ENCODE data around the gene NRXN3.
A peak's percentile ranks its signal among the peaks of the same experiment; 100 is the strongest.

Gene NRXN3

GRCh38 chr14:78170203-78170602 lies at the start of gene NRXN3:
NRXN3 (plus strand) TSS chr14:78170373; CDS start chr14:78243094, 72,721 bp downstream.
- DNase-seq (ENCODE audit: low read depth, low spot score), result peak; percentile 36

DNA sequence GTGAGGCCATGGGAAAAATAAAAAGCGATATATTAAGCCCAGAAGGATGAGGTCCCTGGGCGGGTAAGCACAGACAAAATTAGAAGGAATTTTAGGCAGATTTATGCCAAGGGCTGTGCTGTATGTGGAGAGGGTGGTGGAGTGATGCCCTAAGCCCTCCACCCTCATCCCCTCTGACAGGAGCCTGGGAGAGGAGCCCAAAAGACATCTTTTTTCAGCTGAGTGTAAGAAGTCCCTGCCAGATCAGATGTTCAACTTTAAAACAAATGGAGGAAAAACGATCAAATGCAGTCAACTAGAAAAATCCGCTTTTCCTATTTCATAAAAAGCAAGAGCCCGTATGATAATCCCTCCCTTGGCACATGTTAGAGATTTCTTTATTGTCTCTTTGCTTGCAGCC lies 47.7 kb upstream of the NRXN3 start:
- DNase-seq (ENCODE audit: low read depth, low spot score), result no peak

DNA sequence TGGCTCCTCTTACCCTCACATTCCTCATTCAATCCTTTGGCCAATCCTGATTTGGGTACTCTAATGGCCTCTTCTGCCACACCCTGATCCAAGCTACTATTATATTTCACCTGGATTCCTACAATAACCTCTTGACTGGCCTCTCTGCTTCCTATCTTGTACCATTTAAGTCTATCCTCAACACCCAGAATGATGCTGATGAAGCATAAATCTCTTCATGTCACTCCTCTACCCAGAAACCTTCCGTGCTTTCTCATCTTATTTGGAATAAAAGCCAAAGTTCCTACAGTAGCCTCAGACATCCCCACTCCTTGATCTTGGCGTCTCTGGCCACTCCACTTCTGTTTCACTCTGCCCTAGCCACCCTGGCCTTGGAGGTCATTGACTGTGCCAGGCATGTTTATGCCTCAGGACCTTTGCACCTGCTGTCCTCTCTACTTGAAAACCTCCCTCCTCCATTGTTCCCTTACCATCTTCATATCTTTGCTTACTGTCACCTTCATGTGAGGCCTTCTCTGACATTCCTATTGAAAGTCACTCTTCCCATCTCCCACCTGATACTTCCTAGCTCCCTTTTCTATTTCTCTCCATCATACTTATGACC lies 46.4 kb upstream of the NRXN3 start:
- DNase-seq (ENCODE audit: low read depth, low spot score), result no peak

- no peak for DNase-seq (ENCODE audit: low read depth, low spot score)
Observed at GRCh38 chr14:78127961-78128360, 42.2 kb upstream of the NRXN3 start.

DNA sequence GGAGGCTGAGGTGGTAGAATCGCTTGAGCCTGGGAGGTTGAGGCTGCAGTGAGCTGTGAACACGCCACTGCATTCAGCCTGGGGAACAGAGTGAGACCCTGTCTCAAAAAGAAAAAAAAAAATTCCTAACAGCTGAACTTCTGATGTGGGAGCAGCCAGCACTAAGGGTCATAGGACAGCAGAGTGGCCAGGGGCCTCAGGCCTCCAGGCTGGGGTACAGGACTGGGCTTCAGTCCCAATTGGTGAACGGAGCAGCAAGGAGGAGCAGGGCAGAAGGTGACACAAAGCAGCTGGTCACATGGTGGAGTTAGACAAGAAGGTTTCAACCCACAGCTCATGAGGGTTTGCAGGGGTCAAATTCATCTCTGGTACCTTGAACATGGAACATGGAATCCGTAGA lies 40.8 kb upstream of the NRXN3 start:
- DNase-seq (ENCODE audit: low read depth, low spot score), result no peak

DNA sequence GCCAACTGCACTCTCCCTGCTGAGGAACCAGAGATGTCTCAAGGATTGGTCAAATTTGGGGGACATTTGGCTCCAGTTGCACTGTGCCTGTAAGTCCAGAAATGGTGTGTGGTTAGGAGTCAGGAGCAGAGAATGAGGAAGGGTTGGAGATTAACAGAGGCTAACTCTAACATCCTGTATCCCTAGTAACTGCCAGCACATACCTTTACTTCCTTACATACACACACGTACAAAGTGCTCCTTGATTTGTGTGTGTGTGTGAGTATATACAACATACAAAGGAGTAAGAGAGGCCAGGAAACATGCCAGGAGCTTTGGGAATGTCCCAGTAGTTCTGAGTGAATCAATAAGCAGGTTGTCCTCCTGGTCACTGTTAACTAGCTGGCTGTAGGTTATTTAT lies 39.8 kb upstream of the NRXN3 start:
- DNase-seq (ENCODE audit: low read depth, low spot score), result no peak

DNA sequence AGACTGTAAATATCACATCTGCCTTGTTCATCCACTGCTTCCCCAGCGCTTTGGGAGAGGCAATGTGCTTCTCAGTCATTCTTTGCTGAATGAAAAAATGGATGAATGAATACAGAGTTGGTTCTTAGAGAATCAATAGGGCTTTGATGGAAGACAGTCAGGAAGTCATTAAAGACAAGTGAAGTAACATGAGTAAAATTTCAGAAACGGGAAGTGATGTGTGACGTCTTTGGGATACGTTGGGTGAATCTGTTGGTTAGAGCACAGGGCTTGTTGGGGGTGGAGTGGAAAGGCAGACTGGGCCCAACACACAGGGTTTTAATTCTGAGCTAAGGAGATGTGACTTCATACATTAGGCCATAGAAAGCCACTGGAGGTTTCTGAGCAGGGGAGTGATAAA lies 39.0 kb upstream of the NRXN3 start:
- no peak for DNase-seq (ENCODE audit: low read depth, low spot score)

GRCh38 chr14:78131616-78132015 lies 38.6 kb upstream of the NRXN3 start:
- no peak for DNase-seq (ENCODE audit: low read depth, low spot score)

DNA sequence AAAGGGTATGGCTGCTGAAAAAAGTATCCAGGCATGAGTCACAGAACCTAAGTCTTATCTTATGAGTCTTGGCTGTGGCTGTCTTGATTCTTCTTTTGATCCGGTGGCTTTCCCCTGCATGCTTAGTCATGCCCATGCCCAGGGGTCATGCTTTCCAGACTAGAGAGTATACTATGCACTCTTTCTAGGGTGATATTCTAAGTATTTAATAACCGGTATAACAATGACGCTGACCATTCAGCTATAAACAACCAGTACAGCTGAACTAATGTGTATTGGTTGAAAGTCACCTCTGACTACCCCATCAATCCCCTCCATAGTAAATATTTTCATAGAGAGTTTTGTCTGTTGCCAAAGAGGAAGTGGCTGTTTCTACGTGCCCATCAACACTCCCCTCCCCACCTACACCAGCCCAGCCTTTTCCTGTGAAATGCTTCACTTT lies 34.7 kb upstream of the NRXN3 start:
- DNase-seq (ENCODE audit: low read depth, low spot score), result peak; percentile 34

DNA sequence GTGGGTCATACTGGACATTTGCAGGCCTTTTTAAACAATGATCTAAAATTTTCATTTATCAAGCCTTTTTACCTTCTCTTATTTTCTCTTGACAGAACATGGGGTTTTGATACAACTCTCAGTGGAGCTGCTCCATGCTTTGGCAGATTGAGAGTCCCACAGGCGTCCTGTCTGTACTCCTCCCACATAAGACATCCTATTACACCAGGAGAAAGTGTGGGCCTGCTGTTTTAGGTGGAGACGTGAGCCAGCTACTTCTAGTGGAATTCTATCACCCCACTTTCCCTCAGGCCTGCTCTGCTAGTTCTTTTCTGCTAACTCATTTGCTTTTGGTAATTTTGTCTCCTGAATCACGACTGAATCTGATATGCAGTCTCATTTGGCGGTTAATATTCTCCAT lies 33.5 kb upstream of the NRXN3 start:
- DNase-seq (ENCODE audit: low read depth, low spot score), result no peak

GRCh38 chr14:78141590-78141989 lies 28.6 kb upstream of the NRXN3 start:
- no peak for DNase-seq (ENCODE audit: low read depth, low spot score)

- DNase-seq (ENCODE audit: low read depth, low spot score), result no peak
Observed at GRCh38 chr14:78142998-78143397, 27.2 kb upstream of the NRXN3 start.

DNA sequence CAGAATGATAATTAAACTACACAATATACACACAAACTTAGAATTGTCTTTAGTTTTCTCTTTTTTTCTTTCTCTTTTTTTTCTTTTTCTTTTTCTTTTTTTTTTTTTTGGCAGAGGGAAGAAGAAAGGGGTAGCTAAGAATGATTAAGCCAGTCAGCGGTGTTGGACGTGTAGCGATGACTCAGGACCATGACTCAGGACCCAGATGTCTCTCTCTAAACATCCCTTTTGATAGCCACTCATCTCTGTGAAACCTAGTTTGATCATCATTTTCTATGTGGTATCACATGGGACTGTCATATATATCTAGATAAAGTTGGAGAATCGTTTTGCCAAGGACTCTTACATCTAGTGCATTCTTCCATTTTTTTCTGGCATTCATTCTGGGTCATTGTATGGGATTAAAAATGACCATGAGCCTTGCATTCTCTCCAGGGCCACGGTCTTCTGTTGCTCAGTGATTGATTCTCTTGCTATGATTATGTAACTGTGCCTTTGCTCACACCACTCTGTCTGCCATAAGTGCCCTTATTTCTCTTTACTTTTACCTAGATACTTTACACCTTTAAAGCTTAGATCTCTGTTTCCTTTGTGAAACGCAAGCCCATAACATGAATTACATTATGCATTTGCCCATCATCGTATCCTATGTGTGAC lies 26.6 kb upstream of the NRXN3 start:
- DNase-seq (ENCODE audit: low read depth, low spot score), result peak; percentile 11

- DNase-seq (ENCODE audit: low read depth, low spot score), result no peak
Observed at GRCh38 chr14:78152201-78153063, 17.7 kb upstream of the NRXN3 start.

- DNase-seq (ENCODE audit: low read depth, low spot score), result peak; percentile 24
Observed at GRCh38 chr14:78153064-78153341, 17.2 kb upstream of the NRXN3 start.

- no peak for DNase-seq (ENCODE audit: low read depth, low spot score)
Observed at GRCh38 chr14:78154827-78155226, 15.3 kb upstream of the NRXN3 start.

- no peak for DNase-seq (ENCODE audit: low read depth, low spot score)
Observed at GRCh38 chr14:78156196-78156595, 14.0 kb upstream of the NRXN3 start.

DNA sequence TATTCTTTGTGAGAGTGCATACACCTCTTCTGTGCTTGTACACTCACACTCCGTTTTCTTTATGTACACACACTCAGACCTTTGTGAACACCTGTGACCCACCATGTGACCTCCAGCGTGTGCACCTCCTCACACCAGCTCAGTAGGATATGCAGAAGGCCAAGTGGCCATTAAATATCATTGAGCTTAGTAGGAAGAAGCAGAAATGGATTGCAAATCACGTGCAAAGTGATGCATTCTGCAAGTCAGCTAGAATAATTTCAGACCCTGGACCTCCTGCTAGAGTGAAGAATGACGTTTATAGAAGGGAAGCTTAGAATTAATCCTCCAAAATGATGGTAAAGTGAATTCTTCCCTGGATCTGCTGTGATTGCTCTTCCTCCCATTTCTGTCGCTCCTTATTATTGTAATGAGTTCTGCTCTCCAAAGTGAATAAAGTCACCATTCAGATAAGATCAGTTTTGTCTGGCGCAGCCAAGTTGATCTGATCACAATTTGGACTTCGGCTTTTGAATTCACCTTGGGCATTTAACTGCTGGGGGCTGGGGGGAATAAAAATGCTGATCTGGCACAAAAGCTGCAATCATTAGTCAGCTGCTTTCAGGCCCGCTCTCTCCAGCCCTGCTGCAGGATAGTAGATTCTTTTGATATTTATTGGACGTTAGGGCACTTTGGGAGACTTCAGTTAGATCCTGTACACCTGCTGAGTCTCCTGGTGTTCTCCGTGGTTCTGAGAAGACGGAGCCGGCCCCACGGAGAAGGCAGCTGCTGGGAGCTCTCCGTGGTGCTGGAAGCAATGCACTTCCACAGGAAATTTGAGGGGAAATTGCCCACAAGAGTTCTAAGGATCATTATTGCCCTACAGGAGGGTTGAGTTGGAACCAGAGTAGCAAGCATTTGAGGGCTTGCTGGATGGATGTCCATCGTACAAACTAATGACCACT lies 12.4 kb upstream of the NRXN3 start:
- peak; percentile 79 for DNase-seq (ENCODE audit: low read depth, low spot score)

DNA sequence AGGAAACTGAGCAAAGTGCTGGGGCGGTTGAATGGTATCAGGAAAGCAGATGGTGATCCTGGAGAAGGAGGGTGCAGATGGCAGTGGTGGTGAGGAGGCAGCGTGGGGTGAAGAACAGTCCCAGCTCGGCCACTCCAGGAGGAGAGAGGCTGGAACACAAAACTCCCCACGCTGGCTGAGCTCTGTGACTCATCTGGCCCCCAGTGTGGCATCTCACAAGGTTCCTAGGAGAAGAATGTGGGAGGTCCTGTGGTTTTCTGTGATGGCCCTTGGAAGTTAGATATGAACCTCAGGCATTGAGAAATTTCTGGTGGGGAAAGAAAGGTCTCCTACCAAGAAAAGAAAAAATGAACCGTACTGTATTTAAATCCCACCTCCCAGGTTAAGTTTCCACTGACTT lies 8.0 kb upstream of the NRXN3 start:
- DNase-seq (ENCODE audit: low read depth, low spot score), result peak; percentile 51

- DNase-seq (ENCODE audit: low read depth, low spot score), result peak; percentile 7
Observed at GRCh38 chr14:78164226-78164853, 5.8 kb upstream of the NRXN3 start.

DNA sequence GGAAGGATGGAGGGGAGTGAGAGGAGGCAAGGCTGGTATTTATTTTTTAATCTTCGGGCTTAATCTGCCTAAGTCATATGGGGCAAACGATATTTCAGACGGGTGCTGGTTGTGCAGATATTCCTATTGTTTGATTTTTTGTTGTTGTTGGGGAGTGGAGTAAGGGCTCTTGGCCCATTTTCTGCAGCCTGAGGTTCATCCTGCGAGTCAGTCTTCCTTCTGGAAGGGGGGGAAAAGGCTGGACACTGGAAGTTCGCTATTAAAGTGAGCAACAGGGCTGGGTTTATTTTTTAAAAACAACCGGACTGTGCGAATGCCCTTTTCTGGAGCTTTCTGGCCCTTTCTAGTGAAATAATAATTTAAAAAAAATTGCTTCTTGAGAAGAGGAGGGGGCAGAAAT lies 2.3 kb downstream of the NRXN3 start:
- no peak for DNase-seq (ENCODE audit: low read depth, low spot score)

Data from astrocyte of the hippocampus (primary cell).